ENCODE results near the gene SOX6. TPM values are rescaled to one million over a fixed set of nuclear protein-coding genes. Genes with fewer than 3 reads are reported as not detected.

SOX6 gene
- total and polyA plus RNA-seq, 2 experiments from 2014 or later: 0.03 to 0.66 TPM

- no peak for TF ChIP-seq ZNF462 (CRISPR knock-in tag; IDR thresholded peaks at IDR 0.05)
- no peak for TF ChIP-seq STAT1 (IDR thresholded peaks at IDR 0.05; ENCODE audit: unreplicated experiment)
- no peak for TF ChIP-seq POLR2AphosphoS5 (IDR thresholded peaks at IDR 0.05; ENCODE audit: low read depth)
Measured at GRCh38 chr11:16016468-16016829, 339.9 kb downstream of the SOX6 start (continued).

- Histone ChIP-seq H3K27me3 (ENCODE audit: insufficient read depth) (no peaks in the 10 kb centered on the region), H3K79me2 (replicated peaks; ENCODE audit: insufficient read depth) (no peaks in the 10 kb centered on the region), H3K4me1 (ENCODE audit: insufficient read depth) (peaks cover 22% of the 10 kb centered on the region), H3K4me3 (no peak overlapping the region), H3K36me3 (ENCODE audit: insufficient read depth) (no peaks in the 10 kb centered on the region), H4K20me1 (replicated peaks; ENCODE audit: insufficient read depth) (no peaks in the 10 kb centered on the region), H3K9me2 (ENCODE audit: insufficient read depth) (no peaks in the 10 kb centered on the region), H3K27ac (ENCODE audit: low read depth) (no peak overlapping the region), H2AFZ (no peak overlapping the region), H3F3A (replicated peaks; ENCODE audit: low read depth) (no peaks in the 10 kb centered on the region), H3K4me2 (peak overlapping the region; percentile 44; the same call in 1 of the 2 replicates)
- no peak for DNase-seq (ENCODE audit: low spot score)
- Mint-ChIP-seq H3K27me3 (ENCODE audit: insufficient read depth, low read depth, poor library complexity) (no peaks in the 10 kb centered on the region), H3K9me3 (no peaks in the 10 kb centered on the region), H3K27ac (no peak overlapping the region), H3K36me3 (ENCODE audit: low read depth) (no peaks in the 10 kb centered on the region), H3K4me1 (peaks cover 41% of the 10 kb centered on the region), H3K4me3 (no peak overlapping the region)
- no peak for ATAC-seq
- TF ChIP-seq EZH2phosphoT487 (IDR thresholded peaks at IDR 0.05; ENCODE audit: unreplicated experiment) (no peak), NANOG (IDR thresholded peaks at IDR 0.05; ENCODE audit: borderline replicate concordance) (no peak), CTCF (conservative IDR thresholded peaks at IDR 0.05; ENCODE audit: low read depth in 2 of 2) (no peak), POLR2AphosphoS5 (IDR thresholded peaks at IDR 0.05; ENCODE audit: low read depth) (no peak), CREB1 (CRISPR knock-in tag; IDR thresholded peaks at IDR 0.05; ENCODE audit: low read depth) (no peak), STAT1 (IDR thresholded peaks at IDR 0.05; ENCODE audit: unreplicated experiment) (no peak), ZNF114 (CRISPR knock-in tag; IDR thresholded peaks at IDR 0.05) (no peak)
Measured at GRCh38 chr11:16015741-16016467, 340.4 kb downstream of the SOX6 start.

Measured in GM23338 (cell line).